Suppressor macrophage (primary cell): ENCODE measurements around the gene ZNF280C.

Experiments
- DNase-seq, 4 experiments: peaks; one replicate each; pipeline ENCODE4 v3.0.0-alpha.2; 2020 to 2022

The ZNF280C gene

GRCh38 chrX:130174937-130175336, 93.8 kb downstream of the ZNF280C start:
- no peak for DNase-seq

GRCh38 chrX:130174045-130174704, 94.5 kb downstream of the ZNF280C start:
- peak; percentile 67 to 85 (median 78) for DNase-seq

GRCh38 chrX:130173190-130173895, 95.4 kb downstream of the ZNF280C start:
- DNase-seq = peak; percentile 72 to 87 (median 78)

- no peak for DNase-seq
These were observed 96.4 kb downstream of the ZNF280C start for GRCh38 chrX:130172127-130172845.

GRCh38 chrX:130171446-130172126, 97.1 kb downstream of the ZNF280C start, which contains the start of gene RAB33A:
RAB33A (plus strand) TSS chrX:130171962; CDS start chrX:130172063, 101 bp downstream.
- DNase-seq = peak in 3 of 4 experiments; percentile 7 to 34 (median 11)

- DNase-seq = peak; percentile 10 to 54 (median 32)
These were observed 97.8 kb downstream of the ZNF280C start for GRCh38 chrX:130170752-130171445.

- DNase-seq = no peak
These were observed 101.7 kb downstream of the ZNF280C start for GRCh38 chrX:130167040-130167439.

GRCh38 chrX:130166503-130166777, 102.3 kb downstream of the ZNF280C start:
- no peak for DNase-seq

GRCh38 chrX:130165703-130166502, 102.8 kb downstream of the ZNF280C start, which contains the start of gene AIFM1:
AIFM1 (minus strand) TSS chrX:130165841; CDS start chrX:130165656, 185 bp downstream.
- peak; percentile 93 to 95 (median 94) for DNase-seq

GRCh38 chrX:130165181-130165702, 103.5 kb downstream of the ZNF280C start:
- no peak for DNase-seq

GRCh38 chrX:130163398-130163797, 105.3 kb downstream of the ZNF280C start:
- DNase-seq = no peak

GRCh38 chrX:130162094-130162735, 106.5 kb downstream of the ZNF280C start:
- DNase-seq = peak in 1 of 4 experiments; percentile 36

GRCh38 chrX:130159776-130160175, 108.9 kb downstream of the ZNF280C start:
- no peak for DNase-seq

- no peak for DNase-seq
These were observed 110.4 kb downstream of the ZNF280C start for GRCh38 chrX:130158311-130158710.

- DNase-seq = no peak
These were observed 113.1 kb downstream of the ZNF280C start for GRCh38 chrX:130155564-130155963.
